Measurements from ENCODE around the gene EPB42. TPM values are rescaled to one million over a fixed set of nuclear protein-coding genes. Genes with fewer than 3 reads are reported as not detected.

Gene EPB42
- total RNA-seq, 1 experiment from 2014 or later: not detected

GRCh38 chr15:43241100-43241499 is 20.3 kb upstream of the EPB42 start:
- Histone ChIP-seq H3K4me2 (ENCODE audit: insufficient read depth, insufficient read length, low read length) (no peak overlapping the region), H3K79me1 (ENCODE audit: insufficient read depth, low read depth, low read length, poor library complexity, severe bottlenecking) (no peaks in the 10 kb centered on the region), H2BK15ac (ENCODE audit: low read depth, low read length) (no peak overlapping the region), H3K9me3 (ENCODE audit: control insufficient read depth, low read depth, low read length) (no peaks in the 10 kb centered on the region), H3T11ph (ENCODE audit: low read length) (no peak overlapping the region), H2BK20ac (ENCODE audit: low read depth, low read length, poor library complexity, severe bottlenecking) (no peak overlapping the region), H2BK12ac (ENCODE audit: insufficient read length, low read depth, low read length) (no peak overlapping the region), H4K20me1 (ENCODE audit: control insufficient read depth, insufficient read depth, insufficient read length) (no peaks in the 10 kb centered on the region), H3K27ac (ENCODE audit: insufficient read length, low read depth, low read length) (no peak overlapping the region), H3K23ac (ENCODE audit: insufficient read length, low read depth, low read length) (no peak overlapping the region), H3K23me2 (ENCODE audit: insufficient read length, low read depth, low read length, poor library complexity, severe bottlenecking) (no peaks in the 10 kb centered on the region), H3K4ac (ENCODE audit: low read depth, low read length) (no peak overlapping the region), H2BK120ac (ENCODE audit: low read depth, low read length, poor library complexity, severe bottlenecking) (no peak overlapping the region), H3K4me1 (ENCODE audit: insufficient read depth, low read length) (no peaks in the 10 kb centered on the region), H3K79me2 (ENCODE audit: insufficient read depth, low read length) (no peaks in the 10 kb centered on the region), H3K27me3 (ENCODE audit: insufficient read depth, low read length) (no peaks in the 10 kb centered on the region), H4K8ac (replicated peaks; ENCODE audit: insufficient read length, low read depth, low read length) (no peak overlapping the region), H4K91ac (ENCODE audit: insufficient read length, low read depth, low read length) (no peak overlapping the region), H3K18ac (ENCODE audit: insufficient read length, low read depth, low read length) (no peak overlapping the region), H2BK5ac (ENCODE audit: insufficient read length, low read length) (no peak overlapping the region), H3K56ac (ENCODE audit: insufficient read length, low read depth, low read length) (no peak overlapping the region), H2AK5ac (ENCODE audit: insufficient read length, low read length) (no peak overlapping the region), H3K9ac (ENCODE audit: extremely low read depth, insufficient read length, low read length) (no peak overlapping the region), H2AFZ (ENCODE audit: low read length) (no peak overlapping the region), H3K14ac (ENCODE audit: insufficient read depth, low read length) (no peak overlapping the region), H4K5ac (ENCODE audit: insufficient read length, low read depth, low read length) (no peak overlapping the region)
- Mint-ChIP-seq H3K9me3 (no peaks in the 10 kb centered on the region), H3K27ac (no peak overlapping the region), H3K4me1 (0 out of 4 replicates have a peak, but pooled peaks cover 0 to 2% of the 10 kb centered on the region in 2 experiments), H3K4me3 (no peak overlapping the region), H3K36me3 (ENCODE audit: insufficient read depth in 1 of 3, low read depth in 3 of 3) (no peaks in the 10 kb centered on the region), H3K27me3 (ENCODE audit: low read depth) (peaks cover 6% of the 10 kb centered on the region)
- DNase-seq: no peak
- TF ChIP-seq CTCF (conservative IDR thresholded peaks at IDR 0.05): no peak
- WGBS (ENCODE audit: extremely low coverage, insufficient read length, low lambda C conversion rate): no CpG with 5 or more reads among the region's 1 CpG
